ENCODE measurements around the gene RGMA. TPM values are rescaled to one million over a fixed set of nuclear protein-coding genes. Genes with fewer than 3 reads are reported as not detected.

The RGMA gene
- total RNA-seq, 1 experiment from 2014 or later = 1.3 TPM

DNA sequence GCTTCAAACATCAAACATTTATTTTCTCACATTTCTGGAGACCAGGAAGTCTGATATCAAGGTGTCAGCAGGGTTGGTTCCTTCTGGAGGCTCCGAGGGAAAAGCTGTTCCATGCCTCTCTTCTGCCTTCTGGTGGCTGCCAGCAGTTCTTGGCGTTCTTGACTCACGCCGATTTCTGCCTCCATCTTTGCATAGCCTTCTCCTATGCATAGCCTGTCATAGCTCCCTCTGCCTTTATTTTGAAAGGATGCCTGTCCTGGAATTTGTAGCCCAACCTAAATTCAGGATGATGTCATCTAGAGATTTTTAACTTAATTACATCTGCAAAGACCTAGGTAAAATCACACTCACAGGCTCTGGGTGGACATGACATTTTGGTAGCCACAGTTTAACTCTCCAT, 70.4 kb downstream of the RGMA start:
- Histone ChIP-seq H3K9me3 (ENCODE audit: low read length) (no peaks in the 10 kb centered on the region), H3K9me2 (replicated peaks; ENCODE audit: low read length) (no peaks in the 10 kb centered on the region), H4K20me1 (ENCODE audit: low read length) (no peaks in the 10 kb centered on the region), H3K4me1 (ENCODE audit: insufficient read depth, low read length) (no peaks in the 10 kb centered on the region), H3K36me3 (ENCODE audit: low read depth, low read length) (peaks cover 87% of the 10 kb centered on the region), H3K4me3 (ENCODE audit: low read length) (no peak overlapping the region), H3K4me2 (ENCODE audit: low read length) (no peak overlapping the region), H3K27ac (ENCODE audit: low read length) (no peak overlapping the region), H2AFZ (ENCODE audit: low read length) (no peak overlapping the region), H3F3A (ENCODE audit: low read length, unreplicated experiment) (no peaks in the 10 kb centered on the region), H3K79me2 (ENCODE audit: low read length) (peaks cover 7% of the 10 kb centered on the region; the same call in 1 of the 2 replicates), H3K9ac (ENCODE audit: low read length) (no peak overlapping the region), H3K27me3 (ENCODE audit: low read length) (no peaks in the 10 kb centered on the region)
- TF ChIP-seq, protein P1, sequence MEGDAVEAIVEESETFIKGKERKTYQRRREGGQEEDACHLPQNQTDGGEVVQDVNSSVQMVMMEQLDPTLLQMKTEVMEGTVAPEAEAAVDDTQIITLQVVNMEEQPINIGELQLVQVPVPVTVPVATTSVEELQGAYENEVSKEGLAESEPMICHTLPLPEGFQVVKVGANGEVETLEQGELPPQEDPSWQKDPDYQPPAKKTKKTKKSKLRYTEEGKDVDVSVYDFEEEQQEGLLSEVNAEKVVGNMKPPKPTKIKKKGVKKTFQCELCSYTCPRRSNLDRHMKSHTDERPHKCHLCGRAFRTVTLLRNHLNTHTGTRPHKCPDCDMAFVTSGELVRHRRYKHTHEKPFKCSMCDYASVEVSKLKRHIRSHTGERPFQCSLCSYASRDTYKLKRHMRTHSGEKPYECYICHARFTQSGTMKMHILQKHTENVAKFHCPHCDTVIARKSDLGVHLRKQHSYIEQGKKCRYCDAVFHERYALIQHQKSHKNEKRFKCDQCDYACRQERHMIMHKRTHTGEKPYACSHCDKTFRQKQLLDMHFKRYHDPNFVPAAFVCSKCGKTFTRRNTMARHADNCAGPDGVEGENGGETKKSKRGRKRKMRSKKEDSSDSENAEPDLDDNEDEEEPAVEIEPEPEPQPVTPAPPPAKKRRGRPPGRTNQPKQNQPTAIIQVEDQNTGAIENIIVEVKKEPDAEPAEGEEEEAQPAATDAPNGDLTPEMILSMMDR (conservative IDR thresholded peaks at IDR 0.05; ENCODE audit: low read depth, low read length) = peak; percentile 40; the same call in 1 of the 2 replicates
- TF ChIP-seq EZH2 (IDR thresholded peaks at IDR 0.05; ENCODE audit: low read length, unreplicated experiment) = no peak
- no peak for TF ChIP-seq EZH2phosphoT487 (IDR thresholded peaks at IDR 0.05; ENCODE audit: borderline replicate concordance, low read length)
- intact Hi-C loops (cut with micrococcal nuclease) = loop anchor here (10.0 kb wide), 1 partner anchor 54 kb away; no protein-coding TSS in a partner anchor
- ChIA-PET CTCF (no interaction called here), POLR2A (ENCODE audit: unreplicated experiment) (no interaction called here)
- ATAC-seq (peak; percentile 27; the same call in 1 of the 2 replicates), DNase-seq (no peak)
- no TSS peak for BruUV-seq (replicated peaks)

DNA sequence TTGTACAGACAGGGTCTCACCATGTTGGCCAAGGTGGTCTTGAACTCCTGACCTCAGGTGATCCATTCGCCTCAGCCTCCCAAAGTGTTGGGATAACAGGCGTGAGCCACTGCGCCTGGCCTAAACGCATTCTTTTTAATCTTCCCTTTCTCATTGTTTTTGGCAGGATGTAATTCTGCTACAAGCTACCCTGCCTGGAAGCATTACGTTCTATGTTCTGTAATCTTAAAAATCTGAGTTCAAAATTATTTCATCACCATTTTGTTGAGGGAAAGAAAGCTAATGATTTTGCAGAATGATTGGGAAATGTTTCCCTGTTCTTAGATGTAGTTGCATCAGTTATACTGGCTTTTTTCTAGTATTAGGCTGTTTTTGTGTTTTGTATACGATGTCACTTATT, 71.5 kb downstream of the RGMA start:
- no peaks in the 10 kb centered on the region for H3K4me1 ChIP-seq (ENCODE audit: insufficient read depth, low read length)
- no peak overlapping the region for H3K4me2 ChIP-seq (ENCODE audit: low read length)
- TF ChIP-seq, protein P1 (conservative IDR thresholded peaks at IDR 0.05; ENCODE audit: low read depth, low read length) = no peak
- TF ChIP-seq EZH2 (IDR thresholded peaks at IDR 0.05; ENCODE audit: low read length, unreplicated experiment) (no peak), EZH2phosphoT487 (IDR thresholded peaks at IDR 0.05; ENCODE audit: borderline replicate concordance, low read length) (no peak)
- H2AFZ ChIP-seq (ENCODE audit: low read length) = no peak overlapping the region
- peaks cover 4% of the 10 kb centered on the region; the same call in 1 of the 2 replicates for H3K79me2 ChIP-seq (ENCODE audit: low read length)
- intact Hi-C loops (cut with micrococcal nuclease) = loop anchor here (10.0 kb wide), 1 partner anchor 53 kb away; no protein-coding TSS in a partner anchor
- H3K9me3 ChIP-seq (ENCODE audit: low read length) = no peaks in the 10 kb centered on the region
- no peaks in the 10 kb centered on the region for H4K20me1 ChIP-seq (ENCODE audit: low read length)
- no peak for DNase-seq
- POLR2A ChIA-PET (ENCODE audit: unreplicated experiment) = no interaction called here
- no peak for ATAC-seq
- no peak overlapping the region for H3K27ac ChIP-seq (ENCODE audit: low read length)
- no TSS peak for BruUV-seq (replicated peaks)
- H3K9ac ChIP-seq (ENCODE audit: low read length) = no peak overlapping the region
- no peaks in the 10 kb centered on the region for H3F3A ChIP-seq (ENCODE audit: low read length, unreplicated experiment)
- no peak overlapping the region for H3K4me3 ChIP-seq (ENCODE audit: low read length)
- H3K36me3 ChIP-seq (ENCODE audit: low read depth, low read length) = peaks cover 89% of the 10 kb centered on the region
- H3K27me3 ChIP-seq (ENCODE audit: low read length) = no peaks in the 10 kb centered on the region
- H3K9me2 ChIP-seq (replicated peaks; ENCODE audit: low read length) = no peaks in the 10 kb centered on the region
- CTCF ChIA-PET = no interaction called here

GRCh38 chr15:93012786-93013185, 76.2 kb downstream of the RGMA start:
- Histone ChIP-seq H3K27me3 (ENCODE audit: low read length) (no peaks in the 10 kb centered on the region), H3F3A (ENCODE audit: low read length, unreplicated experiment) (no peaks in the 10 kb centered on the region), H3K4me2 (ENCODE audit: low read length) (no peak overlapping the region), H3K9me2 (replicated peaks; ENCODE audit: low read length) (no peaks in the 10 kb centered on the region), H3K9me3 (ENCODE audit: low read length) (no peaks in the 10 kb centered on the region), H2AFZ (ENCODE audit: low read length) (no peak overlapping the region), H3K36me3 (ENCODE audit: low read depth, low read length) (peaks cover 86% of the 10 kb centered on the region), H3K4me3 (ENCODE audit: low read length) (no peak overlapping the region), H3K79me2 (ENCODE audit: low read length) (no peaks in the 10 kb centered on the region), H3K4me1 (ENCODE audit: insufficient read depth, low read length) (no peaks in the 10 kb centered on the region), H4K20me1 (ENCODE audit: low read length) (no peaks in the 10 kb centered on the region), H3K27ac (ENCODE audit: low read length) (no peak overlapping the region), H3K9ac (ENCODE audit: low read length) (no peak overlapping the region)
- intact Hi-C loops (cut with micrococcal nuclease) = loop anchor here (10.0 kb wide), 1 partner anchor 48 kb away; no protein-coding TSS in a partner anchor
- CTCF ChIA-PET = no interaction called here
- no peak for DNase-seq
- no peak for ATAC-seq
- BruUV-seq (replicated peaks) = no TSS peak
- TF ChIP-seq EZH2phosphoT487 (IDR thresholded peaks at IDR 0.05; ENCODE audit: borderline replicate concordance, low read length) = no peak
- no peak for TF ChIP-seq EZH2 (IDR thresholded peaks at IDR 0.05; ENCODE audit: low read length, unreplicated experiment)
- TF ChIP-seq, protein P1 (conservative IDR thresholded peaks at IDR 0.05; ENCODE audit: low read depth, low read length) = no peak
- POLR2A ChIA-PET (ENCODE audit: unreplicated experiment) = no interaction called here

Measured in PC-3 (cell line).